Lung (tissue), 12 donors: ENCODE results near the gene SLAMF9. TPM values are rescaled to one million over a fixed set of nuclear protein-coding genes. Genes with fewer than 3 reads are reported as not detected.
A peak's percentile ranks its signal among the peaks of the same experiment; 100 is the strongest.

ENCODE experiments used
- ATAC-seq: fragments of 200-7000 bp; cut with Tn5 transposase; one replicate; pipeline ENCODE4 v1.9.1; 2020; ENCODE audit warnings: moderate number of reproducible peaks; ENCODE audit not compliant: insufficient read depth, low FRiP score
- DNase-seq, 3 donors: peaks; one replicate each; pipeline ENCODE4 v3.0.0-alpha.2; 2013 to 2017
- H3K27ac ChIP-seq, 2 donors: one replicate each; pipeline ENCODE4 v1.5.1; 2013; ENCODE audit warnings: mild to moderate bottlenecking in 2 of 2, moderate library complexity in 2 of 2, control low read depth in 1 of 2, inconsistent platforms in 1 of 2, low read depth in 1 of 2, low read length in 1 of 2
- H3K27me3 ChIP-seq, 3 donors: one replicate each; pipeline ENCODE4 v1.5.1; 2013; ENCODE audit warnings: low read length in 2 of 3; ENCODE audit not compliant: control insufficient read depth in 3 of 3, insufficient read depth in 3 of 3
- H3K36me3 ChIP-seq, 4 donors: one replicate each; pipeline ENCODE4 v1.5.1; 2013; ENCODE audit warnings: low read length in 4 of 4, mild to moderate bottlenecking in 1 of 4, moderate library complexity in 1 of 4; ENCODE audit not compliant: control insufficient read depth in 4 of 4, insufficient read depth in 4 of 4
- H3K4me1 ChIP-seq, 5 donors: one replicate each; pipeline ENCODE4 v1.5.1; 2013; ENCODE audit warnings: low read length in 5 of 5, mild to moderate bottlenecking in 2 of 5, moderate library complexity in 1 of 5; ENCODE audit not compliant: control insufficient read depth in 5 of 5, insufficient read depth in 5 of 5
- H3K4me3 ChIP-seq: one replicate; pipeline ENCODE4 v1.5.1; 2013; ENCODE audit warnings: mild to moderate bottlenecking, control low read depth, moderate library complexity
- H3K9ac ChIP-seq, 2 donors: one replicate each; pipeline ENCODE4 v1.5.1; 2013; ENCODE audit warnings: low read length in 2 of 2, control low read depth in 1 of 2; ENCODE audit not compliant: insufficient read depth in 1 of 2
- H3K9me3 ChIP-seq, 4 donors: one replicate each; pipeline ENCODE4 v1.5.1; 2013; ENCODE audit warnings: low read length in 3 of 4, mild to moderate bottlenecking in 1 of 4, moderate library complexity in 1 of 4; ENCODE audit not compliant: control insufficient read depth in 4 of 4, insufficient read depth in 3 of 4
- WGBS, 2 donors: extraction: QIAGEN DNeasy Blood & Tissue Kit; methylation state at CpG; one replicate each; pipeline ENCODE4 v1.1.7; 2013; 5-methylcytosine and 5-hydroxymethylcytosine counted together
- polyA plus RNA-seq, 2 donors: library from polyadenylated mRNA; stranded (reverse); fragments of 200-250 nt; gene quantifications; one replicate each; pipeline ENCODE4 v1.2.1, GENCODE V29; 2013
- total RNA-seq, 2 donors: library from RNA; depleted of rRNA in 1 of 2; stranded (reverse); fragments of >200 nt in 1 of 2; gene quantifications; one replicate each; pipeline ENCODE4 v1.2.1, GENCODE V29; 2014 to 2021
- TF ChIP-seq, protein P1 (sequence below): IDR thresholded peaks from 2 replicates; pipeline ENCODE4 v1.5.1; 2012; ENCODE audit warnings: mild to moderate bottlenecking; ENCODE audit errors: control extremely low read depth, extremely low read depth
- donor health status: control.
- donor health status: control.
- donor health status: Bipolar disorder and iron deficiency.
- donor health status: healthy.
- donor health status: DM: yes; HTN: yes; CAD: no.

The SLAMF9 gene
- total and polyA plus RNA-seq, 4 donors = 0.37 to 0.74 (median 0.40) TPM

GRCh38 chr1:159996653-159997052 is 42.6 kb upstream of the SLAMF9 start:
- TF ChIP-seq, protein P1, sequence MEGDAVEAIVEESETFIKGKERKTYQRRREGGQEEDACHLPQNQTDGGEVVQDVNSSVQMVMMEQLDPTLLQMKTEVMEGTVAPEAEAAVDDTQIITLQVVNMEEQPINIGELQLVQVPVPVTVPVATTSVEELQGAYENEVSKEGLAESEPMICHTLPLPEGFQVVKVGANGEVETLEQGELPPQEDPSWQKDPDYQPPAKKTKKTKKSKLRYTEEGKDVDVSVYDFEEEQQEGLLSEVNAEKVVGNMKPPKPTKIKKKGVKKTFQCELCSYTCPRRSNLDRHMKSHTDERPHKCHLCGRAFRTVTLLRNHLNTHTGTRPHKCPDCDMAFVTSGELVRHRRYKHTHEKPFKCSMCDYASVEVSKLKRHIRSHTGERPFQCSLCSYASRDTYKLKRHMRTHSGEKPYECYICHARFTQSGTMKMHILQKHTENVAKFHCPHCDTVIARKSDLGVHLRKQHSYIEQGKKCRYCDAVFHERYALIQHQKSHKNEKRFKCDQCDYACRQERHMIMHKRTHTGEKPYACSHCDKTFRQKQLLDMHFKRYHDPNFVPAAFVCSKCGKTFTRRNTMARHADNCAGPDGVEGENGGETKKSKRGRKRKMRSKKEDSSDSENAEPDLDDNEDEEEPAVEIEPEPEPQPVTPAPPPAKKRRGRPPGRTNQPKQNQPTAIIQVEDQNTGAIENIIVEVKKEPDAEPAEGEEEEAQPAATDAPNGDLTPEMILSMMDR = no peak
- peak; percentile 77 for ATAC-seq

DNA sequence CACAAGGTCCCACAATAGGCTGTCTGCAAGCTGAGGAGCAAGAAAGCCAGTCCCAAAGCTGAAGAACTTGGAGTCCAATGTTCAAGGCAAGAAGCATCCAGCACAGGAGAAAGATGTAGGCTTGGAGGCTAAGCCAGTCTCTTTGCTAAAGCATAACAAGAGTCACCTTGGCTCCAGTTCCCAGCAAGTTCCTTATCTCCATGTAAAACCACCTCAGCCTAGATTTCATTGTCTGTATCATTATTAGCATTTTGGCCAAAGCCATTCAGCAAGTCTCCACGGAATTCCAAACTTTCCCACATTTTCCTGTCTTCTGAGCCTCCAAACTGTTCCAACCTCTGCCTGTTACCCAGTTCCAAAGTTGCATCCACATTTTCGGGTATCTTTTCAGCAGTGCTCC is 40.9 kb upstream of the SLAMF9 start:
- H3K4me1 ChIP-seq = peaks cover 0 to 6% (median 0%) of the 10 kb centered on the region in 5 donors
- no peak overlapping the region for H3K4me3 ChIP-seq
- peaks cover 0 to 5% (median 0%) of the 10 kb centered on the region in 3 donors for H3K27me3 ChIP-seq
- H3K9me3 ChIP-seq = no peaks in the 10 kb centered on the region
- no peak for DNase-seq
- 91 to 93% methylated on average over 2 of the region's 2 CpGs for WGBS, 2 donors
- no peak for ATAC-seq
- H3K36me3 ChIP-seq = no peaks in the 10 kb centered on the region
- H3K9ac ChIP-seq = no peak overlapping the region
- TF ChIP-seq, protein P1 = no peak
- no peak overlapping the region for H3K27ac ChIP-seq

More at GRCh38 chr1:159996653-159997052, 42.6 kb upstream of the SLAMF9 start:
- Histone ChIP-seq H3K36me3 (no peaks in the 10 kb centered on the region), H3K9ac (no peak overlapping the region), H3K4me3 (no peak overlapping the region), H3K4me1 (peaks cover 0 to 6% (median 0%) of the 10 kb centered on the region in 5 donors), H3K9me3 (no peaks in the 10 kb centered on the region), H3K27me3 (peaks cover 0 to 5% (median 0%) of the 10 kb centered on the region in 3 donors), H3K27ac (no peak overlapping the region)
- peak in 1 of 3 donors; percentile 18 for DNase-seq

DNA sequence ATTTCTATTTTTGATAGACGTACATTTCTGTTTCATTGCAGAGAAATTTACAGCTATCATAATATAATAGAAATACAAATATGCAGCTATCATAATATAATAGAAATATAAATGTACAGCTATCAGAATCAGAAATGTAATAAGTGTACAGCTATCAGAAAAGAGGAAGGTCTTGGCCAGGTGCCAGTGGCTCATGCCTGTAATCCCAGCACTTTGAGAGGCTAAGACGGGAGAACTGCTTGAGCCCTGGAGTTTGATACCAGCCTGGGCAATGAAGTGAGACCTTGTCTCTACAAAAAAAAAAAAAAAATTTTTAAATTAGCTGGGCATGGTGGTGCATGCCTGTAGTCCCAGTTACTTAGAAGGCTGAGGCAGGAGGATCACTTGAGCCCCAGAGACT is 39.9 kb upstream of the SLAMF9 start:
- Histone ChIP-seq H3K27me3 (peaks cover 0 to 2% (median 0%) of the 10 kb centered on the region in 3 donors), H3K4me3 (no peak overlapping the region), H3K4me1 (peaks cover 0 to 6% (median 0%) of the 10 kb centered on the region in 5 donors), H3K9me3 (no peaks in the 10 kb centered on the region), H3K27ac (no peak overlapping the region), H3K9ac (no peak overlapping the region), H3K36me3 (no peaks in the 10 kb centered on the region)
- DNase-seq (peak in 1 of 3 donors; percentile 11), ATAC-seq (no peak)
- 76 to 91% methylated on average over 2 of the region's 2 CpGs for WGBS, 2 donors
- TF ChIP-seq, protein P1 = no peak

GRCh38 chr1:159992161-159992560 is 38.1 kb upstream of the SLAMF9 start:
- Histone ChIP-seq H3K4me3 (no peak overlapping the region), H3K27ac (peak overlapping the region in 1 of 2 donors; percentile 1), H3K27me3 (peaks cover 0 to 2% (median 0%) of the 10 kb centered on the region in 3 donors), H3K4me1 (peaks cover 0 to 6% (median 0%) of the 10 kb centered on the region in 5 donors), H3K9me3 (no peaks in the 10 kb centered on the region), H3K9ac (no peak overlapping the region), H3K36me3 (no peaks in the 10 kb centered on the region)
- TF ChIP-seq, protein P1 = no peak
- no peak for DNase-seq
- ATAC-seq = no peak
- WGBS, 2 donors = 82 to 88% methylated on average over 1 of the region's 1 CpG
